ENCODE results near the gene RNF182.

DNA sequence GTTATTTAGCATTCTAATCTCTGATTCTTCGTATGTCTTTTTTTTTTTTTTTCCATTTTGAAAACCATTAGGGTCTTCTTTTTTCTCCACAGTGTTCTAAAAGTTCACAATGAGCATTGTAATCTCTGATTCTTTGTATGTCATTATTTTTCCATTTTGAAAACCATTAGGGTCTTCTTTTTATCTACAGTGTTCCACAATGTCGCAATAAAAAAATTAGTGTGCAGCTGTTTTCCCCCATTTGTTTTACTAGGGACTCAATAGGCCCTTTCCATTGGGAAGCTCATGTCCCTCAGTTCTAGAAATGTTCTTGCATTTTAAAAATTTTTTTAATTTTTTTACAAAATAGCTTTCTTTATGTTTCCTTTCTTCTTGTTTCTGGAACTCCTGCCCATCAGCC, 64.2 kb downstream of the RNF182 start:
- TF ChIP-seq, protein P1, sequence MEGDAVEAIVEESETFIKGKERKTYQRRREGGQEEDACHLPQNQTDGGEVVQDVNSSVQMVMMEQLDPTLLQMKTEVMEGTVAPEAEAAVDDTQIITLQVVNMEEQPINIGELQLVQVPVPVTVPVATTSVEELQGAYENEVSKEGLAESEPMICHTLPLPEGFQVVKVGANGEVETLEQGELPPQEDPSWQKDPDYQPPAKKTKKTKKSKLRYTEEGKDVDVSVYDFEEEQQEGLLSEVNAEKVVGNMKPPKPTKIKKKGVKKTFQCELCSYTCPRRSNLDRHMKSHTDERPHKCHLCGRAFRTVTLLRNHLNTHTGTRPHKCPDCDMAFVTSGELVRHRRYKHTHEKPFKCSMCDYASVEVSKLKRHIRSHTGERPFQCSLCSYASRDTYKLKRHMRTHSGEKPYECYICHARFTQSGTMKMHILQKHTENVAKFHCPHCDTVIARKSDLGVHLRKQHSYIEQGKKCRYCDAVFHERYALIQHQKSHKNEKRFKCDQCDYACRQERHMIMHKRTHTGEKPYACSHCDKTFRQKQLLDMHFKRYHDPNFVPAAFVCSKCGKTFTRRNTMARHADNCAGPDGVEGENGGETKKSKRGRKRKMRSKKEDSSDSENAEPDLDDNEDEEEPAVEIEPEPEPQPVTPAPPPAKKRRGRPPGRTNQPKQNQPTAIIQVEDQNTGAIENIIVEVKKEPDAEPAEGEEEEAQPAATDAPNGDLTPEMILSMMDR (IDR thresholded peaks at IDR 0.05): no peak
- TF ChIP-seq POLR2A (IDR thresholded peaks at IDR 0.05): no peak
